Epidermal melanocyte (primary cell): Measurements from ENCODE around the gene NT5M.
"Not testable (repeated sequence)": the region's sequence is repeated elsewhere in the genome, so short reads cannot be mapped to it uniquely, and the experiment has no call there.

Experiments used
- DNase-seq: peaks from one replicate; pipeline ENCODE4 v3.0.0; 2011; ENCODE audit warnings: low spot score; ENCODE audit not compliant: insufficient read length

The NT5M gene

DNA sequence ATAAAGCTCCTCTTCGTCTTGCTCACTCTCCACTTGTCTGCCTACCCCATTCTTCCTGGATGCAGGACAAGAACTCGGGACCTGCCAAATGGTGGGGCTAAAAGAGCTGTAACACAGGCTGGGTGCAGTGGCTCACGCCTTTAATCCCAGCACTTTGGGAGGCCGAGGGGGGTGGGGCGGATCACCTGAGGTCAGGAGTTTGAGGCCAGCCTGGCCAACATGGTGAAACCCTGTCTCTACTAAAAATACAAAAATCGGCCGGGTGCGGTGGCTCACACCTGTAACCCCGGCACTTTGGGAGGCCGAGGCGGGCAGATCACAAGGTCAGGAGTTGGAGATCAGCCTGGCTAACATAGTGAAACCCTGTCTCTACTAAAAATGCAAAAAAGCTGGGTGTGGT is 1.5 kb upstream of the NT5M start:
- DNase-seq, result not testable (repeated sequence)

DNA sequence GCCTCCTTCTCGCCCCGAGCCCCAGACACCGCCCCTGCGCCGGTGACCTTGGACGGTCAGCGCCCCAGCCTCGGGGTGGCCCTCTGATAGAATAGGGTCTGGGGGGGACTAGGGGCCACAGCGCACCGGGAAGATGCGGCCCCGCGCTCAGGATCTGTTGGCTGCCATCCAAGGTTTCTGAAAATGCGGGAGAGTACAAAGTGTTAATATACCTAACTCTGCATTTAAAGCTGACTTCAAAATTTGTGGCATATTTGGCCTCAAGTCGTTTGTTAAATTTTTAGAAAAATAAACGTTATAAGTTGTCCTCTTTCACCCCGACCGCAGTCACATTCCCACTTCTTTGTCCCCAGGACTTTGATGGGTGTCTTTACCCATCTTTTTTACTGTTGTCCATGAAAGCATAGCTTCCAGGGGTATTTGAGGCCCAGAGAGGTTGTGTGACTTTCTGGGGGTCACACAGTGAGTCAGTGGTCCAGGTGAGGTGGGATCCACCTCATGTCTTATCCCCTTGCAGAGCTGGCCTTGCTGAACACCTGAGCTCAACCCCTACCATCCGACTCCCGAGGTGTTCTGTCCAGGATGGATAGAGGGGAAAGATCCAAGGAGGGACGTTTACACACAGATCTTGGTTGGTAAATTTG is 796 bp downstream of the NT5M start:
- no peak for DNase-seq

DNA sequence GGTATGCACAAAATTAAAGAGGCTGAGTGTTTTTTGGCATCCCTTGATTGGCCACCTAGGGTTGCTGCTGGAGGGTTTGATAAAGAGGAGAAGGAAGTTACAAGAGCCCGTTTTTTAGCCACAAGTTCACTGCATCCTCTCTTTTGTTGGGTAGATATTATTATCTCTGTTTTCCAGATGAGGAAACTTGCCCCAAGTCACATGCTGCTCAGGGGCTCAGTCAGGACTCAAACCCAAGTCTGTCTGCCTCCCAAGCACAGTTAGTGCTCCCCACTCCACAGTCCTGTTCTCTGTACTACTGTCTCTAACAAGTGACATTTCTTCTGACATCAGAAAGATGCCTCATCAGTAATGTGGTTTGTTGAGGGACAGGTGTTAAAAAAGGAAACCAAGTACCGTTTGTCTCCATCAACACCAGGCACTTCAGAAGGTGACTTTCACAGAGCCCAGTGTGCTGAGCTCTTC is 1.4 kb downstream of the NT5M start:
- DNase-seq, result no peak

DNA sequence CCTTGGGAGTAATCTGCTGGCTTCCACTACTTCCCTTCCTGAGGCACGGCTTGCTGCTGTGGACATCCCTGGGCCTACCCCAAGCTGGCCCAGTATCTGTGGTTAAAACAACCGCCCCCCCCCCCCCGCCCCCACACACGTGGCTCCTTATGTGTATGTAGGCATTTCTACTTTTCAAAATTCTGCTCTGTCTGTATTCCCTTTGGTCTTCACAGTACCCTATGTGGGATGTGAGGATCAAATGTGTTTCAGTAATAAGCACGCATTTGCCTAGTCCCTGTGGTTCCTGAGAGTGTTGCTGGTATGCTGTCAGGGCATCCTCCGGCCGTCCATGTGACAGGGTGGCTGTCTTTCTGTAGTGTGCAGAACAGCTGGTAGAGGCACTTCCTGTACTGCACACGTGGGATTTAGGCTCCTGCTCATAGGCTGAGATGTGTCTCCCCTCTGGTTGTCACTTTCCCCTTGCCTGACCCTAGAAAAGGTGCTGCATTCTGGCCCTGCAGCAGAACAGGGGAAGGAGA is 2.2 kb downstream of the NT5M start:
- DNase-seq, result peak; percentile 82

DNA sequence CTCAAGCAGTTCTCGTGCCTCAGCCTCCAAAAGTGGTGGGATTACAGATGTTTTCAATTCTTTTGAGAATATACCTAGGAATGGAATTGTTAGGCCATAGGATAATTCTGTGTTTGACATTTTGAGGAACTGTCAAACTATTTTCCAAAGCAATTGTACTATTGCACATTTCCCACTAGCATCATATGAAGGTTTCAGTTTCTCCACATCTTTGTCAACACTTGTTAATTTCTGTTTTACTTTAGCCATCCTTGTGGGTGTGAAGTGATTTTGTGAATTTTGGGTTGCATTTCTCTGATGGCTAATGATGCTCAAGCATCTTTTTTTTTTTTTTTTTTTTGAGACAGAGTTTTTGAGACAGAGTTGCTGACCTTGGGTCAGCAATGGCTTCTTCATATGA is 6.2 kb downstream of the NT5M start:
- no peak for DNase-seq

DNA sequence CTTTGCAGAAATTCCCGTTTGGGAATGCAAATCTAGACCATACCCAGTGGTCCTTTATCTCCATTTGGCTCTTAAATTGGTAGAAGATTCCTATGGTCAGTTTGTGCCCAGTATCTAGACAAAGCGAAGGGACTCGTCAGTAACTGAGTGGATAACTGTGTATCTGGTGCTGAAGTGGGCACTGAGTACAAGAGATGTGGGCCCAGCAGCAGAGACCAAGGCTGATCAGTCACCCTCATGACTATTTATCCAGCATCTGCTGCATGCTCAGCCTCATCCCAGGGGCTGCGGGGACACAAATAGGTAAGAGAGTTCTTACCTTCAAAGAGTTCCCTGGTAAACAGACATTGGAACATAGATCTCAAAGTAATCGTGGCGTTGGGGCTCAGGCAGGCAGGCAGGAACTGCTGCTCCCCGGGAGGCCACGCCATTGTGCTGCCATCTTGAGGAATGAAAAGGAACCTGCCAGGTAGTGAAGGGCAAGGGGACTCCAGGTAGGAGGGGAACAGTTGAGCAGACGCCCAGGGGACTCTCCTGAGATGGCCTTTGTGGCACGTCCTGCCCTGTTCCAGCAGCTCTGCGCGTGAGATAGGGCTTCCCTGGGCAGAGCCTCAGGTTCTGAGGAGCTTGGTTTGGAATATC is 10.3 kb downstream of the NT5M start:
- no peak for DNase-seq

DNA sequence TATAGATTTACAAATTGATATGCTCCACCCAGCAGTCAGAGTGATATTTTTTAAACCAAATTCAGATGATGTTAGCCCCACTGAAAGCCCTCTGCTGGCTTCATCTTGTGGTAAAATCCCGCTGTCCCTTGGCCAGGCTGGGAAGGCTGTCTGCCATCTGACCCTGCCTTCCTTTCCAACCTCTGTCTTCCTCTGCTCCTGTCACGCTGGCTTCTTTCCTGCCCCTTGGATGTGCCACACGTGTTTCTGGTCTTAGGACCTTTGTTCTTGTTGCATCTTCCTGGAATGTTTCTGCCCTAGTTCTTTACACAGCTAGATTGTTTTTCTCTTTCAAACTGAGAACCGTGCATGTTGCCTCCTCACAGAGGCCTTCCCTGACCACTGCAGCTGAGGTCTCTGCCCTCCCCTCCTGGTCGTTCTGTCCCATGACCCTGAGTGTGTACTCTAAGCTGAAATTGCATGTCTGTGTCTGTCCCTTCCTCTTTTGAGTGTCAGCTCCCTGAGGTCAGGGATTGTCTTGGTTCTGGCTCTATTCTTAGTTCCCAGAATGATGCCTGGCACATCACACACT is 11.4 kb downstream of the NT5M start:
- DNase-seq, result no peak

DNA sequence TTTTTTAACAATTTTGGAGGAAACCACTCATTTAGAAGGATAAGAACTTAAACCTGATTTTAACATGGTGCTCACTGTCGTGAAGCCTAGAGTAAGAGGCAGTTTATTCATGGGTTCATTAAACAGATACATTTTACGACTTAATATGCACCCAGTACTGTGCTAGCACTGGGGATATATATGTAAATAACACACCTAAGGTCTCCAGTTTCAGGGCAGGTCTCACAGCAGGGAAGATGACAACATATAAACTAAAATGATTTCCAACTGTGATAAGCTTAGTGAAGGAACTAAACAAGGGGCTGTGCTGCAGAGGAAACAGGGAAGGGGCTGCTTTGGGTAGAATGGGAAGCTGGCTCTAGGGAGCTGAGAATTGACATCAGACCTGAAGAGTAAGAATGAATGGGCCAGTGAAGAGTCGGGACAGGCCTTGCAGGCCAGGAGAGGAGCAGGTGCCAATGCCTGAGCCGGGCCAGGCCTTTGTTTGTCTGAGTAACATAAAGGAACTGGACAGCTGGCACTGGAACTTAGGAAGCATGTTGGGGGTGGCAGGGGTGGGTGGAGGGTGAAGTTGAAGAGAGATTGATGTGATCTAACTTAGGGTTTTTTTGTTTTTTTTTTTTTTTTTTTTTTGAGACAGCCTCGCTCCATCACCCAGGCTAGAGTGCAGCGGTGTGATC is 12.1 kb downstream of the NT5M start:
- DNase-seq, result no peak

DNA sequence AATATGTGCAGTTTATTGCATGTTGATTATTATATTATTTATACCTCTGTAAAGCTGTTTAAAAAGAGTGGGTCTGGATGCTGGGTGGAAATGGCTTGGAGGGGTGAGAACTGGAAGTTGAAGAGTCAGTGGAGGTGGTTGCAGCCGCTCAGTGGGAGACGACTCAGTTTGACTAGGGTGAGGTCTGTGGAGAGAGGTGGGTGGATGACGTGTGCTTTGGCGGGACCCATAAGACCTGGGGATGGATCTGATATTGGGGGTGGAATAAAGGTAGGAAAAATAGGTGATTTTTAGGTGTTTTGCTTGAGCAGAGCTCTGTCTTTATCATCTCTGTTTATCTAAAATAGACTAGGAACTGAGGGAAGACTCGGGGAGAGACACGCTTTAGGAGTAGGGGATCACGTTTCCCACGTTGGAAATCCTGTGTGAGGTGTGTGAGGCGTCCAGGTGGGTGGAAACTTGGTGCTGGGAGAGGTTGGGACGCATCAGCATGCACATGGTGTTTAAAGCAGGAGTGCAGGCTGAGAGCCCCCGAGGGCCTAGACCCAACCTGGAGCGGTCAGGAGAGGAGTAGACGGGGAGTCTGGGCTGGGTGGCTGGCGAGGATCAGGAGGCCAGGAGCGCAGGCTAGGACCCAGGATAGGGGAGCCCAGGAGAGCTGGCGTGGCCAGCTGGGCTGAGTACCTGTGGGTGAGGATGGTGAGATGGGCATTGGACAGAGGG is 17.2 kb downstream of the NT5M start:
- no peak for DNase-seq

DNA sequence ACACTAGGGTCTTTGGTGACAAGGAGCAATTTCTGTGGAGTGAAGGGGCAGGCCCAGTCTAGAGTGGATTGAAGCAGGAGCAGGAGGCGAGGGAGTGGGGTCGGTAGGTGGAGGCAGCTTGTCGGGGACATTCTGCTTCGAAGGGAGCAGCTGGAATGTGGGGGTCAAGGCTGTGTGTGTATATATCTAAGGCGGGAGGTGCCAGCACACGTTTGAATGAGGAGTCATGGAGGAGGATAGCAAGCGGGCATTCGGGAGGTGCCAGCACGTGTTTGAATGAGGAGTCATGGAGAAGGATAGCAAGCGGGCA is 17.7 kb downstream of the NT5M start:
- no peak for DNase-seq

DNA sequence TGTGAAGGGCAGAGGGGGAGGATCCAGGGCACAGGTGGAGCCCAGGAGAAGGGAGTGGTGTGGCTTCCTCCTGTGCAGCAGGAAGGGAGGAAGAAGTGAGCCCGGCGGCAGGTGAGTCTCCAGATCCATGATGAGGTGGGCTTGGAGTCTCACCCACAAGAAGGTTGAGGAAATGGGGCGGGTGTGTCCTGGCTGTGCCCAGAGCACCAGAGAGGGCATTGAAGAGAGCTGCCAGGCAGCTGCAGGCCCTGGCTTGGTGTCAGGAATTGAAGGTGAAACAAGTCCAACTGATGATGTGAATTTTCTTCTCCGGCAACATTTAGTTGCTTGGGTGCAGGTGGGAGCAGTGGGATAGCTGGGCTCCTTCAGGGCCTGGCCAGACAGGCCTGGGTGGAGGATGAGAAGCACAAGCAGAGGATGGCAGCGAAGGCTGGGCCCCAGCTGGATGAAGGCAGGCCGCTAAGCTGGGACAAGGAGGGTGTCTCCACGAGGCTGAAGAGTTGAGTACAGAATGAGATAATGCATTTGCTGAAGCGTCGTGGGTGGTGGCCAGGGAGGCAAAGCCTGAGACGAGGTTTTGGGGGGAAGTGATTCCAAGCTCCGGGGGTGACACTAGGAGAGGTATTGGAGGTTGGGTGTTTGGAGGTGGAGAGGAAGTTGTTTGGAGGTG is 18.3 kb downstream of the NT5M start:
- DNase-seq, result no peak

DNA sequence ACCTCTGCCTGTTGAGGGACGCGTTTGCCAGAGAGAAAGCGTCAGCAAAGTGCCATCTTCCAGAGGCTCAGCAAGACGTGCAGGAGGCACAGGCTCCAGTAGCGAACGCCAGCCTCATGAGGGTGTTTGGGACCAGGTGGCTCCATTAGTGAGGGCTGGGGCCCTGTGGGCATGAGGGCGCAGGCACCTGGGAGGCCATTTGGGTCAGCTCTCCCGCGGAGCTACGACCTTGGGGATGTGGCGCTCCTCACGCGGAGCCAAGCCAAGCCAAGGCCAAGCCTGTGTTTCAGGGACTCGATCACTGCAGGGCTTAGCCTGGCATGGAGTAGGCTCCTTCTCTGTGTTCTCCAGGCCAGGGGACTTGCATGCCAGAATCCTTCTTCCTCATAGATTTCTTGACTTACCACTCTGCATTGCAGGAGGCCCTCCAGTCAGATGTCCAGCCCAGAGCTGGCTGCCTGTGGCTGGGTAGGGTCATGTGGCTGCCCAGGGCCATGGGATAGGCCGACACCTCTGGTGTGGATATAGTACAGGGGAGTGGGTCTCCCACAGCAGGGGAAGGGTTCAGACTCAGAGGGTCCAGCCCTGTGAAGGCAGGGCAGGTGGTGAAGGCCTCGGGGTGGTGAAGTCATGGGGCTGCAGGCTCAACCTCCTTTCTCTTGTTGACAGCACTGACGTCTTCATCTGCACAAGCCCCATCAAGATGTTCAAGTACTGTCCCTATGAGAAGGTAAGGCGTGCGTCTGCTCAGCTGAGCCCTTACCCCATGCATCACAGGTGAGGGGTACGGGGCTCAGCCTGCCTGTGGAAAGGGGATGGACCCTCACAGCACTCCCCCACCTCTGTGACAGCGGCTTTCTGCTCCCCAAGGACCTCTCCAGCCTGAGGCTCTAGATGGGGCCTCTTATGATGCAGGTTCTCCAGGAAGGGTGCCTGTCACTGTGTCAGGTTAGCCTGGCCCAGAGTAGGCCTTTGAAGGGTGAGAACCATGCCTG is 19.6 kb downstream of the NT5M start:
- no peak for DNase-seq

DNA sequence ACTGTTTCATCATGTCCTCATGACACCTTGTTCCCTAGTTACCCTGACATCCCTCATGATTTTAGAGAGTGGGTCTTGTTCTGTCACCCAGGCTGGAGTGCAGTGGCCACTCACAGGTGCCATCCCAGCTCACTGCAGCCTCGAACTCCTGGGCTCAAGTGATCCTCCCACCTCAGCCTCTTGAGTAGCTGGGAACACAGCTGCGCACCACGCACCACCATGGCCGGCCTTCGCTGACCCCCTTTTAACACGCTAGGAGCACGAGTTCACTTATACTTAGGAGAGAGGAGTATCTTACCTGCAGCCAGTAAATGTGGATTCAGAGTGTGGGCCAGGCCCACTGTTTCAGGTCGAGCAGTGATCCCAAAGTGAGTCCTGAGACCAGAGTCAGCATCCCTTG is 21.4 kb downstream of the NT5M start:
- no peak for DNase-seq

DNA sequence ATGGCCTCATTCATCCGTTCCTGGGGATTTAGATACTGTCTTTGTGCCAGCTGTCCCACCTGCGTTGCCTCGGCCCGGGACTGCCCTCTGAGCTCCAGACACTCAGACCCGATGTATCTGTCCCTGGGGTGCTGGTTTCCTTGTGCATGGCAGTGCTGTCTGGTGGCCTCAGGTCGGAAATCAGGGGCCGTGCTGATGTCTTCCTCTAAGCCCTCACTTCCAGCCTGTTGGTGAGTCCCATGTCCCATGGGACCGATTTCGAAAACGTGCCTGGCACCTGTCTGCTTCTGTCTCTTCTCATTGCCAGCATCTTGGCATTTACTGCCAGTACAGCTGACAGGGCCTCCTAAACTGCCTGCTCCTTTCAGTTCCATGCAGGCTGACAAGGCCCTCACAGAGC is 22.1 kb downstream of the NT5M start:
- DNase-seq, result no peak

DNA sequence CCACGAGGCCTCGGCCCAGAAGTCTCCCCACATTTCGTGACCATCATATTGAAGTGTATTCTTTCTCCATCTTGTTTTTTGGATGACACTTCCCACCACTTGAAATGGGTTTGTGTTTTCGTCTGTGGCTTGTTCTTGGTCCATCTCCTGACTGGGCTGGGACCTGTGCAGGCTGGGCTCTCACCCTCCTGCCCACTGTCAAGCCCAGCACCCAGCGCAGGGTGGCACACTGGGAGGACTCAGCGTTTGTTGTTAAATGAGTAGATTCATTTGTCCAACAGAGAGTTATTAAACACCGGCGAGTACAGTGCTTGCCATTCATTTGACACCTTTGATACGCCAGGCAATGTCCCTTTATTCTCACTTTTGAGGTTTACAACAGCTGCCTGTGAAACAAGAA is 22.6 kb downstream of the NT5M start:
- DNase-seq, result no peak

DNA sequence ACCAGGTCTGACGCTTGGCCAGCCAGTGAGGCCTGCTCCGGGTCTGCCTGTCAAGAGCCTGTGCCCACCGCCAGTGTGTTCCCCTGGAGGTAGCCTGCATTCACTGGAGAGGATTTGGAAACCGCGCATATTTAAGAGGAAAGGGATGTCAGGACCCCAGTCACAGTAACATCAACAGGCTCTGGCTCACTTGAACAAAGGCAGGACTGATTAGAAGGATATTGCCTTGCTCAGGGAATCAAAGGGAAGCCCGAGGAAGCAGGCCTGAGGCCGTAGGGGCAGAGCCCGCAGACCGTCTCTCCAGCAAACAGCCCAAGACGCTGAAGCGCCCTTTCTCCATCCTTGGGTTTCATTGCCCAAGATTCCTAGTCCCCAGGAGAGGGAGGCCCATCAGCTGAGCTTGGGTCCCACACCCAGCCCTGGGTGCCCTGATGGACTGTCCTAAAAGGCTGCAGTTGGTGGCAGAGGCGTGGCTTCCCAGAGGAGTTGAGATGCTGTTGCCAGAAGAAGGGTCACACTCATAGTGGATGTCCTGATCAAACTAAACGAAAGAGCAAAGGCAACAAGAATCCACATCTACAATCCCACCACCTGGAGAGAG is 23.2 kb downstream of the NT5M start:
- DNase-seq, result no peak

DNA sequence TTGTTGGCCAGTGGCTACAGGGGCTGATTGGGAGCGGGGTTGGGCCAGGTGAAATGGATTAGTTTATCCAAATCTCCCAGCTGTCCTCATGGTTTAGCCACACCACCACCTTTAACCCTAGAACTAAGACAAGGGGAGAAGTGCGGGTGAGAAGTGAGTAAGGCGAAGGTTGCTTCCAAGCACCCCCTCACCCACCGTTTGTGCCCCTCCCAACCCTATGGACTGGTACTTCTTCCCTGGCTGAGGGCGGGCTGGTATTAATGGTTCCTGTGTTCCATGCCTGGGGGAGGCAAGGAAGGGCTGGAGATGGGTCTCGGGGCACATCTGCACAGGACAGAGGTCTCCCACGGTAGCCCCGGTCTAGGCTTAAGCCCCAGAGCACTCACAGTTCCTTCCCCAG is 25.1 kb downstream of the NT5M start:
- DNase-seq, result no peak

DNA sequence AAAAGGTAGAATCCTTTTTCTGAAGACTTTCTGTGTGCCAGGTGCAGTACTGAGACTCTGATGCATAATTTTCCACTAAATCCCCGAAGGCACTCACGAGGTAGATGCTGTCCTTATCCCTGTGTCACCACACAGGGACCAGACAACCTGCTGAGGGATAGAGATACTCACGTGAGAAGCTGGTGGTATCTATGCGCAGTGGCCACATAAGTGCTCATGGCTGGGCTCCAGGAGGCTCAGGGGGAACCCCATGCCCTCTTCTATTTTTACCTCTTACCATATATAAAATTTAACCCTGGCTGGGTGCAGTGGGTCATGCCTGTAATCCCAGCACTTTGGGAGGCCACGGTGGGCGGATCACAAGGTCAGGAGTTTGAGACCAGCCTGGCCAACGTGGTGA is 38.3 kb downstream of the NT5M start:
- DNase-seq, result no peak

DNA sequence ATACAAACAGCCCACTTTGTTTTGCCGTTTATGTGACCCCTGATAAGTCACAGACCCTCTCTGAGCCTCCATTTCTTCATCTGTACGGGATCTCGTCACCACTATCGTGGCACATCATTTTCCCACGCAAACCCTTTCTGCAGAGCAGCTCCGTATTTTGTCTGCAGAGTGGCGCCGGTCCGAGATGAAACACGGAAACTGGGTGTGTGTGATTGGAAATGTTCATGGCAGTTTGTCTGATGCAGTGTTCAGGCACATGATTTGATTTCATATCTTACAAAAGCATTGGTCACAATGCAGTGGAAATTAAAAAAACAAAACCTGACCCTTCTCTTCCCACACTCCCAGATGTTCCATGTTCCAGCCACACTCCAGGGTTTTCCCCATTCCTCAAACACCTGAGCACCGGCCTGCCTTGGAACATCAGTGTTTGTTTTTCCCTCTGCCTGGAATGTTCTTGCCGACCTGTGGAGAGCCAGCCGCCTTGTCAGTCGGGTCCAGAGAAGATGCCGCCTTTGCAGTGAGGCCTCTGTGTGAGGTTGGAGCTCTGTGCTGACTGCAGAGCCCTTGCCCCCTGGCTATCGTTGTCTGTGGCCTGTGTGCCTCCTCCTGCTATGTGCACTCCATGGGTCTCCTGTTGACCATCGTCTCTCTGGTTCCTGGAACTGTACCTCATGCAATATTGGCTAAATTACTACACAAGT is 39.2 kb downstream of the NT5M start:
- no peak for DNase-seq
